ENCODE data around the gene POLR3GL.

POLR3GL gene

DNA sequence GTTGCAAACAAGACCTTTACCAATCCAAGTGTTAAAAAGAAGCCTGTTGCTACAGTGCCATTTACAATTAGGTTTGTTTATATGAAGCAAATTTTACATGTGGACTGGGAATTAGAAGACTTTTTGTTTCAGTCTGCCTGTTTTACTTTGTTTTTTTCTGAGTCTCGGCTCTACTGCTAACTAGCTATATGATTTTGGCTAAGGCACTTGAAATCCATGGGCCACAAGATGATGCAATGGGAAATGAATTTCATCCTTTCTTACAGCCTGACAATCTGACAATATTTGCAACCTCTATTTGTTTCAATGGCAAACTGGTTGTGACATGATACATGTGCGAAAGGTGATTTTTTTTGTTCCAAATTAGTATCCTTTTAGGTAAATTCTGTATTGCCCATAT lies 42.2 kb upstream of the POLR3GL start:
- Histone ChIP-seq H3K4me3 (ENCODE audit: low read length in 2 of 2) (no peak overlapping the region), H3K27ac (replicated peaks; ENCODE audit: low read length) (no peak overlapping the region), H4K8ac (ENCODE audit: low read depth, low read length) (no peak overlapping the region), H3K14ac (ENCODE audit: low read length) (no peak overlapping the region), H2AK5ac (ENCODE audit: low read depth, low read length) (no peak overlapping the region), H2BK5ac (ENCODE audit: low read length) (no peak overlapping the region), H3K4me1 (ENCODE audit: control insufficient read depth in 2 of 2, insufficient read depth in 1 of 2, low read depth in 1 of 2, low read length in 2 of 2) (peaks cover 7 to 12% of the 10 kb centered on the region in 2 donors), H3K4me2 (ENCODE audit: insufficient read depth, low read length, poor library complexity, severe bottlenecking) (no peak overlapping the region), H2BK15ac (ENCODE audit: low read length) (no peak overlapping the region), H3K27me3 (ENCODE audit: control insufficient read depth in 3 of 3, insufficient read depth in 3 of 3, low read depth in 1 of 3, low read length in 3 of 3) (no peaks in the 10 kb centered on the region), H3K9ac (ENCODE audit: low read depth, low read length, poor library complexity) (no peak overlapping the region), H3K9me3 (replicated peaks in 1 of 2; ENCODE audit: control insufficient read depth in 2 of 2, insufficient read depth in 1 of 2, low read depth in 1 of 2, low read length in 2 of 2) (no peaks in the 10 kb centered on the region), H2AFZ (ENCODE audit: low read length) (no peak overlapping the region), H3K23ac (ENCODE audit: low read depth, low read length, poor library complexity) (no peak overlapping the region), H4K91ac (ENCODE audit: low read depth, low read length, poor library complexity) (no peak overlapping the region), H2BK120ac (ENCODE audit: low read depth, low read length) (no peak overlapping the region), H3K79me1 (ENCODE audit: low read depth, low read length) (peaks cover 5% of the 10 kb centered on the region), H3K36me3 (replicated peaks in 1 of 2; ENCODE audit: control insufficient read depth in 2 of 2, insufficient read depth in 2 of 2, low read length in 2 of 2) (peaks cover 7 to 48% of the 10 kb centered on the region in 2 donors), H2BK12ac (ENCODE audit: low read length) (no peak overlapping the region), H3K18ac (ENCODE audit: low read length) (no peak overlapping the region), H3K4ac (ENCODE audit: low read length) (no peak overlapping the region)
- no peak for DNase-seq (ENCODE audit: low spot score)
- WGBS, 2 donors (ENCODE audit: extremely low coverage in 2 of 2, insufficient read length in 2 of 2, insufficient replicate concordance in 1 of 2): no CpG with 5 or more reads among the region's 2 CpGs

DNA sequence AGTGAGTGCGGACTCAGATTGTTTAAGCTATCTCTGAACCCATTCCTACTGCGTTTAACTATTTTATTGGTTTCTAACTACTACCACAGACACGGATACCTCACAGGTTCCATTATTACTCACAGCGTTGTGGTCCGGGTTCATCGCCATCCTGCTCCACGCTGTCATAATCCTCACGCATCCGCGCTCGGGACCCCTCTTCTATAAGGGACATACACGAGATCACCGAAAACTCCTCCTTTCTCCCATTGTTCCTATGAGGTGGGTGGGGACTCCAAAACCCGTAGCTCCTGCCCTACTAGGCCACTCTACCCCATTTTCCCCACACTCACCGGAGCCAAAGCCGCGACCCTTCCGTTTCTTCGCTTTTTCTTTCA lies 37.8 kb upstream of the POLR3GL start:
- no peak overlapping the region for H2BK15ac ChIP-seq (ENCODE audit: low read length)
- no peaks in the 10 kb centered on the region for H3K27me3 ChIP-seq (ENCODE audit: control insufficient read depth in 3 of 3, insufficient read depth in 3 of 3, low read depth in 1 of 3, low read length in 3 of 3)
- no peak overlapping the region for H2BK5ac ChIP-seq (ENCODE audit: low read length)
- no peak overlapping the region for H3K18ac ChIP-seq (ENCODE audit: low read length)
- H3K4me1 ChIP-seq (ENCODE audit: control insufficient read depth in 2 of 2, insufficient read depth in 1 of 2, low read depth in 1 of 2, low read length in 2 of 2): peaks cover 1 to 5% of the 10 kb centered on the region in 2 donors
- H4K91ac ChIP-seq (ENCODE audit: low read depth, low read length, poor library complexity): no peak overlapping the region
- peak overlapping the region; percentile 76 to 91 for H3K4me3 ChIP-seq (ENCODE audit: low read length in 2 of 2)
- H3K27ac ChIP-seq (replicated peaks; ENCODE audit: low read length): no peak overlapping the region
- no peak overlapping the region for H2BK120ac ChIP-seq (ENCODE audit: low read depth, low read length)
- no peak overlapping the region for H2AK5ac ChIP-seq (ENCODE audit: low read depth, low read length)
- no peak overlapping the region for H3K4ac ChIP-seq (ENCODE audit: low read length)
- no peak overlapping the region for H3K9ac ChIP-seq (ENCODE audit: low read depth, low read length, poor library complexity)
- no peak overlapping the region for H2BK12ac ChIP-seq (ENCODE audit: low read length)
- H3K79me1 ChIP-seq (ENCODE audit: low read depth, low read length): peaks cover 5% of the 10 kb centered on the region
- no peak overlapping the region for H4K8ac ChIP-seq (ENCODE audit: low read depth, low read length)
- peak overlapping the region; percentile 55 for H3K4me2 ChIP-seq (ENCODE audit: insufficient read depth, low read length, poor library complexity, severe bottlenecking)
- WGBS, 2 donors (ENCODE audit: extremely low coverage in 2 of 2, insufficient read length in 2 of 2, insufficient replicate concordance in 1 of 2): no CpG with 5 or more reads among the region's 19 CpGs
- H3K9me3 ChIP-seq (replicated peaks in 1 of 2; ENCODE audit: control insufficient read depth in 2 of 2, insufficient read depth in 1 of 2, low read depth in 1 of 2, low read length in 2 of 2): no peaks in the 10 kb centered on the region
- peaks cover 7 to 40% of the 10 kb centered on the region in 2 donors for H3K36me3 ChIP-seq (replicated peaks in 1 of 2; ENCODE audit: control insufficient read depth in 2 of 2, insufficient read depth in 2 of 2, low read length in 2 of 2)
- no peak for DNase-seq (ENCODE audit: low spot score)
- H3K23ac ChIP-seq (ENCODE audit: low read depth, low read length, poor library complexity): no peak overlapping the region
- H3K14ac ChIP-seq (ENCODE audit: low read length): no peak overlapping the region
- peak overlapping the region; percentile 72 for H2AFZ ChIP-seq (ENCODE audit: low read length)

DNA sequence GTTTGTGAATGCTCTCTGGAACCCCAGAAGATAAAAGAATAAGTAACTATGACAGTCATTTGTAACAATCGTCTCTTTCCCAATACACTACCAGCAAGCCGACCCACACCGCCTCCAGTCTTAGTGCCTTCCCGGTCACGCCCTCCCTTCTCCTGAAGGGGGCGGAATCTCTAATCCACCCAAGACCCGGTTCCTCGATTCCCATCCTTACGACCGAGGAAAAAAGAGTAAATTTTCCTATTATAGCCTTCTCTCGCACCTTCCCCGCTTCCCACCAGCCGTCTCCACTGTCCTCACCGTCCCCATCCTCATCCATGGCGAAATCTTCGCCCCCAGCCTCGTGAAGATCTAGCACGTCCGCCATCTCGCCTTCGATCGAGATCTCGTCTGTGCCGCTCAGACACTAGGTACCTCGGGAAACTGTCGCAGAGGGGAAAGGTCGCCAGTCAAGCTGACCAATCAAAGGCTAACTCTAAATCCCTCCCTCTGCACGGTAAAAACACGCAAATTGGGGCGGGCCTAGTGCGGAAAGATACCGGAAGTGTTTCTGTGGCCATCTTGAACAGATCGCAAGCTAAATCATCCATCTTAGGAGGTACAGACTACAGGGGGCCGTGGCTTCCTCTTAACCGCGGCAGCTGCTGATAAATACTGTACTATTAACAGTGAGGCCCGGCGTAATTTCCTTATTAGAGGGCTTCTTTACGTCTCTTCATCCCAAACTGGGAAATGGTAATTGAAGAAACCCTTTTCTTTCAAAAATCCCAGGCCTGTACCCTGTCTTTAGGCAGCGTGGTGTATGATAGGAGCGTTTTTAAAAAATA lies 37.2 kb upstream of the POLR3GL start, which contains the start of gene RBM8A:
TSS of gene RBM8A (minus strand) at position 422 of the 824 bp plus-strand sequence. CDS start at position 364, 58 bp downstream.
- WGBS, 2 donors (ENCODE audit: extremely low coverage in 2 of 2, insufficient read length in 2 of 2, insufficient replicate concordance in 1 of 2): no CpG with 5 or more reads among the region's 41 CpGs
- Histone ChIP-seq H2AK5ac (ENCODE audit: low read depth, low read length) (peak within 1 kb of the TSS; percentile 68), H3K36me3 (replicated peaks in 1 of 2; ENCODE audit: control insufficient read depth in 2 of 2, insufficient read depth in 2 of 2, low read length in 2 of 2) (peaks cover 7 to 35% of the 10 kb centered on the region in 2 donors)

DNA sequence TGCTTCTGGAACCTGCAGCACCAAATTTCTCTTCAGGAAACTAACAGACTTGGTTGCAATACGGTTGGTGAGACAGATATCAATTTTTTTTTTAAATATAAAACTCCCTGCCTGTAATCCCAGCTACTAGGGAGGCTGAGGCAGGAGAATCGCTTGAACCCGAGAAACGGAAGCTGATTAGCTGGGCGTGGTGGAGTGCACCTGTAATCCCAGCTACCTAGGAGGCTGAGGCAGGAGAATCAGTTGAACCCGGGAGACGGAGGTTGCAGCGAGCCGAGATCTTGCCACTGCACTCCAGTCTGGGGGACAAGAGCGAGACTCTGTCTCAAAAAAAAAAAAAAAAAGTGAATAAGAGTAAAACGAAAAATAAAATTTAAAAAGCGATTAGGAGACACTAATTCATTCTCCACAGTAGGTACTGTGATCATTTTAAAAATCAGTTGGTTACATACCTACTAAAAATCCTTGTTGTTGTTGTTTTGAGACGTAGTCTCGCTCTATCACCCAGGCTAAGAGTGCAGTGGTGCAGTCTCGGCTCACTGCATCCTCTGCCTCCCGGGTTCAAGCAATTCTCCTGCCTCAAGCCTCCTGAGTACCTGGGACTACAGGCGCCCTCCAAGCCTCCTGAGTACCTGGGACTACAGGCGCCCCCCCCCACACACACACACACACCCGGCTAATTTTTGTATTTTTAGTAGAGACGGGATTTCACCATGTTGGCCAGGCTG lies 36.4 kb upstream of the POLR3GL start:
- no CpG with 5 or more reads among the region's 20 CpGs for WGBS, 2 donors (ENCODE audit: extremely low coverage in 2 of 2, insufficient read length in 2 of 2, insufficient replicate concordance in 1 of 2)
- Histone ChIP-seq H3K27ac (replicated peaks; ENCODE audit: low read length) (peak overlapping the region; percentile 60), H2AFZ (ENCODE audit: low read length) (peak overlapping the region; percentile 13), H3K9ac (ENCODE audit: low read depth, low read length, poor library complexity) (peak overlapping the region; percentile 77), H3K14ac (ENCODE audit: low read length) (no peak overlapping the region), H2BK120ac (ENCODE audit: low read depth, low read length) (no peak overlapping the region), H3K23ac (ENCODE audit: low read depth, low read length, poor library complexity) (no peak overlapping the region), H2AK5ac (ENCODE audit: low read depth, low read length) (peak overlapping the region; percentile 68), H4K8ac (ENCODE audit: low read depth, low read length) (no peak overlapping the region), H2BK5ac (ENCODE audit: low read length) (no peak overlapping the region), H3K27me3 (ENCODE audit: control insufficient read depth in 3 of 3, insufficient read depth in 3 of 3, low read depth in 1 of 3, low read length in 3 of 3) (no peaks in the 10 kb centered on the region), H4K91ac (ENCODE audit: low read depth, low read length, poor library complexity) (no peak overlapping the region), H3K18ac (ENCODE audit: low read length) (peak overlapping the region; percentile 15), H2BK15ac (ENCODE audit: low read length) (no peak overlapping the region), H2BK12ac (ENCODE audit: low read length) (no peak overlapping the region), H3K4me1 (ENCODE audit: control insufficient read depth in 2 of 2, insufficient read depth in 1 of 2, low read depth in 1 of 2, low read length in 2 of 2) (peaks cover 1 to 5% of the 10 kb centered on the region in 2 donors), H3K4me2 (ENCODE audit: insufficient read depth, low read length, poor library complexity, severe bottlenecking) (peak overlapping the region; percentile 67), H3K9me3 (replicated peaks in 1 of 2; ENCODE audit: control insufficient read depth in 2 of 2, insufficient read depth in 1 of 2, low read depth in 1 of 2, low read length in 2 of 2) (no peaks in the 10 kb centered on the region), H3K4ac (ENCODE audit: low read length) (no peak overlapping the region), H3K79me1 (ENCODE audit: low read depth, low read length) (peaks cover 5% of the 10 kb centered on the region), H3K4me3 (ENCODE audit: low read length in 2 of 2) (peak overlapping the region; percentile 76 to 82), H3K36me3 (replicated peaks in 1 of 2; ENCODE audit: control insufficient read depth in 2 of 2, insufficient read depth in 2 of 2, low read length in 2 of 2) (peaks cover 7 to 29% of the 10 kb centered on the region in 2 donors)
- no peak for DNase-seq (ENCODE audit: low spot score)

More for the DNA sequence above, 37.2 kb upstream of the POLR3GL start, which contains the start of gene RBM8A:
- no peak within 1 kb of the TSS for H2BK12ac ChIP-seq (ENCODE audit: low read length)
- H3K4ac ChIP-seq (ENCODE audit: low read length): no peak within 1 kb of the TSS
- peak within 1 kb of the TSS; percentile 76 to 91 for H3K4me3 ChIP-seq (ENCODE audit: low read length in 2 of 2)
- H3K4me2 ChIP-seq (ENCODE audit: insufficient read depth, low read length, poor library complexity, severe bottlenecking): peak within 1 kb of the TSS; percentile 67
- H3K14ac ChIP-seq (ENCODE audit: low read length): no peak within 1 kb of the TSS
- H3K27me3 ChIP-seq (ENCODE audit: control insufficient read depth in 3 of 3, insufficient read depth in 3 of 3, low read depth in 1 of 3, low read length in 3 of 3): no peaks in the 10 kb centered on the region
- H2AFZ ChIP-seq (ENCODE audit: low read length): peak within 1 kb of the TSS; percentile 72
- no peaks in the 10 kb centered on the region for H3K9me3 ChIP-seq (replicated peaks in 1 of 2; ENCODE audit: control insufficient read depth in 2 of 2, insufficient read depth in 1 of 2, low read depth in 1 of 2, low read length in 2 of 2)
- H2BK15ac ChIP-seq (ENCODE audit: low read length): no peak within 1 kb of the TSS
- peak within 1 kb of the TSS; percentile 84 for H3K27ac ChIP-seq (replicated peaks; ENCODE audit: low read length)
- no peak within 1 kb of the TSS for H2BK5ac ChIP-seq (ENCODE audit: low read length)
- DNase-seq (ENCODE audit: low spot score): peak; percentile 94
- peak within 1 kb of the TSS; percentile 86 for H3K9ac ChIP-seq (ENCODE audit: low read depth, low read length, poor library complexity)
- H3K23ac ChIP-seq (ENCODE audit: low read depth, low read length, poor library complexity): no peak within 1 kb of the TSS
- H3K4me1 ChIP-seq (ENCODE audit: control insufficient read depth in 2 of 2, insufficient read depth in 1 of 2, low read depth in 1 of 2, low read length in 2 of 2): peaks cover 1 to 5% of the 10 kb centered on the region in 2 donors
- no peak within 1 kb of the TSS for H2BK120ac ChIP-seq (ENCODE audit: low read depth, low read length)
- H3K79me1 ChIP-seq (ENCODE audit: low read depth, low read length): peaks cover 5% of the 10 kb centered on the region
- H3K18ac ChIP-seq (ENCODE audit: low read length): peak within 1 kb of the TSS; percentile 92
- H4K91ac ChIP-seq (ENCODE audit: low read depth, low read length, poor library complexity): no peak within 1 kb of the TSS
- H4K8ac ChIP-seq (ENCODE audit: low read depth, low read length): no peak within 1 kb of the TSS

Measured in neuronal stem cell (in vitro differentiated cells).